ENCODE results near the gene BASP1.

Gene BASP1

DNA sequence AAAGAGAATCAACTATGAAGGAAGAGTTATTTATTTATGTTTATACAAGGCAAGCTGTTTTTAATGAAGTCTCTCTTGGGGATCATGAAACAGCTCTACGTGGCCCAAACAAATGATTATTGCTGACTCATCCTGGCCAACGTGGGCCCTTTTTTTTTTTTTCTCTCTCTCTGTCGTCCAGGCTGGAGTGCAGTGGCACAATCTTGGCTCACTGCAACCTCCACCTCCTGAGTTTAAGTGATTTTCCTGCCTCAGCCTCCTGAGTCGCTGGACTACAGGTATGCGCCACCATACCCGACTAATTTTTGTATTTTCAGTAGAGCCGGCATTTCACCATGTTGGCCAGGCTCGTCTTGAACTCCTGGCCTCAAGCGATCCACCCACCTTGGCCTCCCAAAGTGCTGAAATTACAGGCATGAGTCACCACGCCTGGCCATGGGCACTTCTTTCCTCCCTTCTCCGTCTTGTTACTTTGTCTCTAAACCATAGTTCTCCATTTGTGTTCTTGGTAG lies 98.3 kb downstream of the BASP1 start (continued):
- TF ChIP-seq, protein P1, sequence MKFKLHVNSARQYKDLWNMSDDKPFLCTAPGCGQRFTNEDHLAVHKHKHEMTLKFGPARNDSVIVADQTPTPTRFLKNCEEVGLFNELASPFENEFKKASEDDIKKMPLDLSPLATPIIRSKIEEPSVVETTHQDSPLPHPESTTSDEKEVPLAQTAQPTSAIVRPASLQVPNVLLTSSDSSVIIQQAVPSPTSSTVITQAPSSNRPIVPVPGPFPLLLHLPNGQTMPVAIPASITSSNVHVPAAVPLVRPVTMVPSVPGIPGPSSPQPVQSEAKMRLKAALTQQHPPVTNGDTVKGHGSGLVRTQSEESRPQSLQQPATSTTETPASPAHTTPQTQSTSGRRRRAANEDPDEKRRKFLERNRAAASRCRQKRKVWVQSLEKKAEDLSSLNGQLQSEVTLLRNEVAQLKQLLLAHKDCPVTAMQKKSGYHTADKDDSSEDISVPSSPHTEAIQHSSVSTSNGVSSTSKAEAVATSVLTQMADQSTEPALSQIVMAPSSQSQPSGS (tag by site-specific recombination; IDR thresholded peaks at IDR 0.05; ENCODE audit: low read depth): no peak
- TF ChIP-seq ZNF670 (tag by site-specific recombination; IDR thresholded peaks at IDR 0.05; ENCODE audit: low read depth) (no peak), ZNF138 (tag by site-specific recombination; IDR thresholded peaks at IDR 0.05; ENCODE audit: borderline replicate concordance) (no peak), ZNF571 (tag by site-specific recombination; IDR thresholded peaks at IDR 0.05) (no peak), ZNF791 (tag by site-specific recombination; IDR thresholded peaks at IDR 0.05) (no peak), GLI2 (tag by site-specific recombination; IDR thresholded peaks at IDR 0.05; ENCODE audit: borderline replicate concordance, low read depth) (peak; percentile 66; the same call in 1 of the 2 replicates), MYNN (tag by site-specific recombination; IDR thresholded peaks at IDR 0.05; ENCODE audit: borderline replicate concordance) (no peak; the same call in 1 of the 2 replicates), OSR2 (tag by site-specific recombination; IDR thresholded peaks at IDR 0.05) (0 out of 2 replicates have a peak, but pooled peaks have one; percentile 6), ZNF785 (tag by site-specific recombination; IDR thresholded peaks at IDR 0.05) (no peak), ZNF394 (tag by site-specific recombination; IDR thresholded peaks at IDR 0.05; ENCODE audit: borderline replicate concordance) (no peak), ZNF629 (tag by site-specific recombination; IDR thresholded peaks at IDR 0.05) (peak; percentile 65), ZNF302 (tag by site-specific recombination; IDR thresholded peaks at IDR 0.05; ENCODE audit: low read depth) (no peak), MEIS1 (CRISPR knock-in tag; IDR thresholded peaks at IDR 0.05; ENCODE audit: borderline replicate concordance) (no peak), ZNF776 (tag by site-specific recombination; IDR thresholded peaks at IDR 0.05; ENCODE audit: borderline replicate concordance) (no peak), ZBTB1 (tag by site-specific recombination; IDR thresholded peaks at IDR 0.05) (no peak), ZNF202 (tag by site-specific recombination; IDR thresholded peaks at IDR 0.05; ENCODE audit: borderline replicate concordance) (no peak), KLF16 (tag by site-specific recombination; IDR thresholded peaks at IDR 0.05) (no peak), ZNF521 (tag by site-specific recombination; IDR thresholded peaks at IDR 0.05) (no peak), ZBTB17 (tag by site-specific recombination; IDR thresholded peaks at IDR 0.05) (peak; percentile 69), ZSCAN16 (tag by site-specific recombination; IDR thresholded peaks at IDR 0.05) (no peak), ZNF777 (tag by site-specific recombination; IDR thresholded peaks at IDR 0.05; ENCODE audit: borderline replicate concordance) (no peak; the same call in 1 of the 2 replicates), ZNF10 (tag by site-specific recombination; IDR thresholded peaks at IDR 0.05) (no peak), ZNF157 (tag by site-specific recombination; IDR thresholded peaks at IDR 0.05) (no peak), ZNF768 (tag by site-specific recombination; IDR thresholded peaks at IDR 0.05) (no peak), SP7 (tag by site-specific recombination; IDR thresholded peaks at IDR 0.05) (peak; percentile 38; the same call in 1 of the 2 replicates), YY1 (tag by site-specific recombination; IDR thresholded peaks at IDR 0.05) (no peak), ZNF544 (tag by site-specific recombination; IDR thresholded peaks at IDR 0.05) (no peak)
- TF ChIP-seq, protein P2, sequence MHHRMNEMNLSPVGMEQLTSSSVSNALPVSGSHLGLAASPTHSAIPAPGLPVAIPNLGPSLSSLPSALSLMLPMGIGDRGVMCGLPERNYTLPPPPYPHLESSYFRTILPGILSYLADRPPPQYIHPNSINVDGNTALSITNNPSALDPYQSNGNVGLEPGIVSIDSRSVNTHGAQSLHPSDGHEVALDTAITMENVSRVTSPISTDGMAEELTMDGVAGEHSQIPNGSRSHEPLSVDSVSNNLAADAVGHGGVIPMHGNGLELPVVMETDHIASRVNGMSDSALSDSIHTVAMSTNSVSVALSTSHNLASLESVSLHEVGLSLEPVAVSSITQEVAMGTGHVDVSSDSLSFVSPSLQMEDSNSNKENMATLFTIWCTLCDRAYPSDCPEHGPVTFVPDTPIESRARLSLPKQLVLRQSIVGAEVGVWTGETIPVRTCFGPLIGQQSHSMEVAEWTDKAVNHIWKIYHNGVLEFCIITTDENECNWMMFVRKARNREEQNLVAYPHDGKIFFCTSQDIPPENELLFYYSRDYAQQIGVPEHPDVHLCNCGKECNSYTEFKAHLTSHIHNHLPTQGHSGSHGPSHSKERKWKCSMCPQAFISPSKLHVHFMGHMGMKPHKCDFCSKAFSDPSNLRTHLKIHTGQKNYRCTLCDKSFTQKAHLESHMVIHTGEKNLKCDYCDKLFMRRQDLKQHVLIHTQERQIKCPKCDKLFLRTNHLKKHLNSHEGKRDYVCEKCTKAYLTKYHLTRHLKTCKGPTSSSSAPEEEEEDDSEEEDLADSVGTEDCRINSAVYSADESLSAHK (tag by site-specific recombination; IDR thresholded peaks at IDR 0.05): peak; percentile 98
- TF ChIP-seq, protein P3, sequence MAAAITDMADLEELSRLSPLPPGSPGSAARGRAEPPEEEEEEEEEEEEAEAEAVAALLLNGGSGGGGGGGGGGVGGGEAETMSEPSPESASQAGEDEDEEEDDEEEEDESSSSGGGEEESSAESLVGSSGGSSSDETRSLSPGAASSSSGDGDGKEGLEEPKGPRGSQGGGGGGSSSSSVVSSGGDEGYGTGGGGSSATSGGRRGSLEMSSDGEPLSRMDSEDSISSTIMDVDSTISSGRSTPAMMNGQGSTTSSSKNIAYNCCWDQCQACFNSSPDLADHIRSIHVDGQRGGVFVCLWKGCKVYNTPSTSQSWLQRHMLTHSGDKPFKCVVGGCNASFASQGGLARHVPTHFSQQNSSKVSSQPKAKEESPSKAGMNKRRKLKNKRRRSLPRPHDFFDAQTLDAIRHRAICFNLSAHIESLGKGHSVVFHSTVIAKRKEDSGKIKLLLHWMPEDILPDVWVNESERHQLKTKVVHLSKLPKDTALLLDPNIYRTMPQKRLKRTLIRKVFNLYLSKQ (tag by site-specific recombination; IDR thresholded peaks at IDR 0.05; ENCODE audit: borderline replicate concordance): no peak
- TF ChIP-seq, protein P4, sequence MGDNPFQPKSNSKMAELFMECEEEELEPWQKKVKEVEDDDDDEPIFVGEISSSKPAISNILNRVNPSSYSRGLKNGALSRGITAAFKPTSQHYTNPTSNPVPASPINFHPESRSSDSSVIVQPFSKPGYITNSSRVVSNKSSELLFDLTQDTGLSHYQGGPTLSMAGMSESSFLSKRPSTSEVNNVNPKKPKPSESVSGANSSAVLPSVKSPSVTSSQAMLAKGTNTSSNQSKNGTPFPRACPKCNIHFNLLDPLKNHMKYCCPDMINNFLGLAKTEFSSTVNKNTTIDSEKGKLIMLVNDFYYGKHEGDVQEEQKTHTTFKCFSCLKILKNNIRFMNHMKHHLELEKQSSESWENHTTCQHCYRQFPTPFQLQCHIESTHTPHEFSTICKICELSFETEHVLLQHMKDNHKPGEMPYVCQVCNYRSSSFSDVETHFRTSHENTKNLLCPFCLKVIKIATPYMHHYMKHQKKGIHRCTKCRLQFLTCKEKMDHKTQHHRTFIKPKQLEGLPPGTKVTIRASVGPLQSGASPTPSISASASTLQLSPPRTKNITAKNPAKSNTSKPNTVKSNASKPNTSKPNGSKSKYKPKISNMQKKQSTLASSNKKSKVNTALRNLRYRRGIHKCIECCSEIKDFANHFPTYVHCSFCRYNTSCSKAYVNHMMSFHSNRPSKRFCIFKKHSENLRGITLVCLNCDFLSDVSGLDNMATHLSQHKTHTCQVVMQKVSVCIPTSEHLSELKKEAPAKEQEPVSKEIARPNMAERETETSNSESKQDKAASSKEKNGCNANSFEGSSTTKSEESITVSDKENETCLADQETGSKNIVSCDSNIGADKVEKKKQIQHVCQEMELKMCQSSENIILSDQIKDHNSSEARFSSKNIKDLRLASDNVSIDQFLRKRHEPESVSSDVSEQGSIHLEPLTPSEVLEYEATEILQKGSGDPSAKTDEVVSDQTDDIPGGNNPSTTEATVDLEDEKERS (tag by site-specific recombination; IDR thresholded peaks at IDR 0.05): no peak
- TF ChIP-seq, protein P5, sequence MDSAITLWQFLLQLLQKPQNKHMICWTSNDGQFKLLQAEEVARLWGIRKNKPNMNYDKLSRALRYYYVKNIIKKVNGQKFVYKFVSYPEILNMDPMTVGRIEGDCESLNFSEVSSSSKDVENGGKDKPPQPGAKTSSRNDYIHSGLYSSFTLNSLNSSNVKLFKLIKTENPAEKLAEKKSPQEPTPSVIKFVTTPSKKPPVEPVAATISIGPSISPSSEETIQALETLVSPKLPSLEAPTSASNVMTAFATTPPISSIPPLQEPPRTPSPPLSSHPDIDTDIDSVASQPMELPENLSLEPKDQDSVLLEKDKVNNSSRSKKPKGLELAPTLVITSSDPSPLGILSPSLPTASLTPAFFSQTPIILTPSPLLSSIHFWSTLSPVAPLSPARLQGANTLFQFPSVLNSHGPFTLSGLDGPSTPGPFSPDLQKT (IDR thresholded peaks at IDR 0.05; ENCODE audit: borderline replicate concordance, low read depth, low read length): no peak

Measured in HEK293 (cell line).